Endothelial cell of umbilical vein (primary cell): ENCODE results near the gene GJB2. TPM values are rescaled to one million over a fixed set of nuclear protein-coding genes. Genes with fewer than 3 reads are reported as not detected.

Experiments
- BruUV-seq: library from RNA; stranded (reverse); fragments of 400-500 nt; replicated peaks from 2 replicates; lab custom pipeline; 2021; lab: Mats Ljungman, UMichigan
- CTCF ChIA-PET: fragments of 300-600, 350-600 bp; sonication (Branson Sonifier 250); formaldehyde crosslinking; loops from one replicate; lab custom pipeline; 2021; ENCODE audit warnings: antibody characterized with exemption, inconsistent platforms; lab: Charles Lee
- POLR2A ChIA-PET: fragments of 300-600, 350-600 bp; sonication (Branson Sonifier 250); formaldehyde crosslinking; loops from one replicate; lab custom pipeline; 2021; ENCODE audit warnings: antibody characterized with exemption, inconsistent platforms; lab: Charles Lee
- DNase-seq: peaks from one replicate; pipeline ENCODE4 v3.0.0-alpha.2; 2011; ENCODE audit warnings: low read depth, low spot score
- FAIRE-seq: peaks from 2 replicates; lab custom pipeline; 2011; peaks lifted over from hg19 to GRCh38; lab: Jason Lieb, UNC
- H2AFZ ChIP-seq: 2 replicates; pipeline ENCODE4 v1.6.0; 2012; ENCODE audit warnings: low read depth, low read length, control low read depth, inconsistent platforms
- H3K27ac ChIP-seq: 2 replicates; pipeline ENCODE4 v1.5.1; 2011; ENCODE audit warnings: low read depth, mild to moderate bottlenecking, control low read depth, low read length, moderate library complexity; ENCODE audit not compliant: insufficient read depth
- H3K27me3 ChIP-seq, 2 experiments: 2 replicates each; pipeline versions ENCODE4 v1.6.0 to v1.6.1; 2011; ENCODE audit warnings: low read length in 2 of 2, mixed read lengths in 1 of 2; ENCODE audit not compliant: control insufficient read depth in 2 of 2, insufficient read depth in 2 of 2
- H3K36me3 ChIP-seq, 2 experiments: 2 replicates in 1 of 2; 3 replicates in 1 of 2; pipeline ENCODE4 v1.5.1; 2011; ENCODE audit warnings: low read length in 2 of 2, mild to moderate bottlenecking in 1 of 2, moderate library complexity in 1 of 2; ENCODE audit not compliant: control insufficient read depth in 2 of 2, insufficient read depth in 2 of 2; ENCODE audit errors: extremely low read depth in 1 of 2
- H3K4me1 ChIP-seq: 3 replicates; pipeline ENCODE4 v1.5.1; 2011; ENCODE audit warnings: mild to moderate bottlenecking, low read length; ENCODE audit not compliant: control insufficient read depth, insufficient read depth; ENCODE audit errors: extremely low read depth
- H3K4me2 ChIP-seq: 2 replicates; pipeline ENCODE4 v1.6.1; 2011; ENCODE audit warnings: low read length, control low read depth, mixed read lengths; ENCODE audit not compliant: insufficient read depth
- H3K4me3 ChIP-seq, 3 experiments: fragments of 200-600 bp in 1 of 3; sonication (generic), shearing (Covaris generic) in 1 of 3; replicated peaks in 1 of 3; 2 replicates each; pipeline ENCODE4 v1.5.1; 2011 to 2016; ENCODE audit warnings: control low read depth in 3 of 3, low read length in 3 of 3, mild to moderate bottlenecking in 2 of 3, inconsistent platforms in 1 of 3, low read depth in 1 of 3, moderate library complexity in 1 of 3; ENCODE audit not compliant: insufficient read depth in 1 of 3
- H3K79me2 ChIP-seq: 2 replicates; pipeline ENCODE4 v1.6.0; 2012; ENCODE audit warnings: low read length, inconsistent platforms; ENCODE audit not compliant: control insufficient read depth, insufficient read depth
- H3K9ac ChIP-seq: replicated peaks from 2 replicates; pipeline ENCODE3; 2011; ENCODE audit warnings: low read length, control low read depth; ENCODE audit not compliant: insufficient read depth; ENCODE audit errors: extremely low read depth
- H3K9me1 ChIP-seq: replicated peaks from 3 replicates; pipeline ENCODE4 v1.6.0; 2011; ENCODE audit warnings: mild to moderate bottlenecking, low read length; ENCODE audit not compliant: control insufficient read depth, insufficient read depth; ENCODE audit errors: extremely low read depth
- H3K9me3 ChIP-seq: replicated peaks from 2 replicates; pipeline ENCODE4 v1.5.1; 2012; ENCODE audit warnings: low read length, inconsistent platforms; ENCODE audit not compliant: control insufficient read depth, insufficient read depth
- H4K20me1 ChIP-seq: replicated peaks from 2 replicates; pipeline ENCODE3; 2011; ENCODE audit warnings: mild to moderate bottlenecking, low read length; ENCODE audit not compliant: control insufficient read depth, insufficient read depth; ENCODE audit errors: extremely low read depth
- CTCF ChIP-seq, 2 donors: IDR thresholded peaks; 1 replicate in 1 of 2; 2 replicates in 1 of 2; pipeline ENCODE4 v1.5.1; 2011; ENCODE audit warnings: low read length in 2 of 2, mild to moderate bottlenecking in 2 of 2, moderate library complexity in 2 of 2, control low read depth in 1 of 2, inconsistent platforms in 1 of 2, low read depth in 1 of 2; ENCODE audit not compliant: insufficient read depth in 1 of 2; ENCODE audit errors: extremely low read depth in 1 of 2
- EZH2 ChIP-seq: IDR thresholded peaks from 2 replicates; pipeline ENCODE4 v1.6.1; 2012; ENCODE audit warnings: borderline replicate concordance, low read depth, mild to moderate bottlenecking, moderate library complexity, low read length, inconsistent platforms; ENCODE audit not compliant: severe bottlenecking
- JUN ChIP-seq: IDR thresholded peaks from 2 replicates; pipeline ENCODE4 v1.6.1; 2011; ENCODE audit warnings: borderline replicate concordance, low read depth; ENCODE audit not compliant: insufficient read length, insufficient read depth
- POLR2AphosphoS5 ChIP-seq: IDR thresholded peaks from 2 replicates; pipeline ENCODE4 v1.6.1; 2012; ENCODE audit warnings: low read depth, mild to moderate bottlenecking, control low read depth, low read length, moderate library complexity; ENCODE audit not compliant: insufficient read depth
- dilution Hi-C: fragments of 300-500 bp; cut with MboI; formaldehyde crosslinking; loops from one replicate; pipeline ENCODE4 v1.15.0; 2019; ENCODE audit warnings: low sequenced_read_pairs; ENCODE audit not compliant: extremely low pct_ligation_motif_present
- intact Hi-C: fragments of 100-400 bp; cut with micrococcal nuclease; formaldehyde crosslinking; loops from one replicate; pipeline ENCODE4 v1.10.0; 2022
- polyA plus RNA-seq, 4 experiments: library from polyadenylated mRNA; depleted of rRNA in 3 of 4; stranded (reverse) in 3 of 4; unstranded in 1 of 4; fragments of >200 nt; gene quantifications; 2 replicates each; pipeline versions ENCODE4 v1.2.1 to v1.2.3, GENCODE V29; 2011 to 2012; ENCODE audit warnings: missing spikeins in 1 of 4
- total RNA-seq: library from RNA; stranded (reverse); gene quantifications from 2 replicates; pipeline ENCODE4 v1.2.3, GENCODE V29; 2021

The GJB2 gene
- total and polyA plus RNA-seq, 2 donors (not counting 3 experiments of a cell fraction or from before 2014, with no cell fraction given) = not detected

DNA sequence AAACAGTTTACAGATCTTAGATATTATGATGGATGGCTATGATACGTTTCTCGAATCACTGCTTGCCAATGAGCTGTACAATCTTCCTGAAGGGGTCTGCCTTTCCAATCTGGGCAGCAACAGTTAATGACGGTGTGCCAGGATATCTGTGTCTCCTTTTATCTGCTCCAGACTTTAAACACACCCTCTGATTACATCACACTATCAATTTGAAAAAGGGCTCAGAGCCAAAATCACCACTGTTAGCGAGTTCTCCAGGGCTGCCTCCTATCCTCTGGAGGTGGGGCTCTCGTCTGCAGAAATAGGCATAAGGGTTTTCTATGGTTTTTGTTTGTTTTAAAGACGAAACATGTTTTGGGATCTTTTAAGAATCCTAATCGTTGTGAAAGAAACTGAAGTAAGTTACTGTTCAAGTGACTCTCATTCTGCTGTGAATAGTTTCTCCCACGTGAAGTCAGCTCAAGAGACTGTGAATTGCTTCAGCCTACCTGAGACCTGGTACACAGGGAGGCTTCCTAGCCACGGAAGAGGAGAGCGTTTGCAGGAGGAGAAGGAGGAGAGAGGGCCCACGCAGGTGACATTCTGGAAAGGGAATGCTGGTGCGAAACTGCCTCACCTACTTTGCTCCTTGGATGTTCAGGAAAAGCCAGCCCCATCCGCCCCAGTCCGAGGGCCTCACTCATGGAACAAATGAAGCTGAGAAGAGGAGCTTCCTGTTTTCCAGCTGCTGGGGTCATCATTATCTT lies 16.7 kb downstream of the GJB2 start:
- Histone ChIP-seq H3K27ac (no peak overlapping the region), H4K20me1 (no peaks in the 10 kb centered on the region), H2AFZ (no peak overlapping the region), H3K4me1 (peaks cover 2% of the 10 kb centered on the region), H3K9me3 (no peaks in the 10 kb centered on the region), H3K9ac (no peak overlapping the region), H3K27me3 (peaks cover 22 to 56% of the 10 kb centered on the region in 2 experiments), H3K36me3 (no peaks in the 10 kb centered on the region), H3K9me1 (no peaks in the 10 kb centered on the region), H3K79me2 (no peaks in the 10 kb centered on the region), H3K4me3 (no peak overlapping the region), H3K4me2 (no peak overlapping the region)
- intact Hi-C loops (no loop called here), dilution Hi-C loops (no loop called here)
- DNase-seq (no peak), FAIRE-seq (no peak)
- ChIA-PET CTCF (interaction anchor here (1.3 kb wide), 1 partner anchor 21 kb away, joined by 8 read pairs; no protein-coding TSS in a partner anchor), POLR2A (no interaction called here)
- no TSS peak for BruUV-seq
- TF ChIP-seq EZH2 (no peak), CTCF (IDR thresholded peaks at IDR 0.05; ENCODE audit: extremely low read depth in 1 of 2, insufficient read depth in 1 of 2, low read depth in 1 of 2, low read length in 2 of 2) (no peak), JUN (no peak), POLR2AphosphoS5 (no peak)
